ENCODE results near the gene ACOT12.
"Not testable (repeated sequence)": the region's sequence is repeated elsewhere in the genome, so short reads cannot be mapped to it uniquely, and the experiment has no call there.

Gene ACOT12

GRCh38 chr5:81393783-81394718 is at the start of gene ACOT12:
TSS of gene ACOT12 (minus strand) at chr5:81394134. CDS start at chr5:81394114, 20 bp downstream.
- peak; percentile 65 for DNase-seq (ENCODE audit: low read depth, low spot score)

DNA sequence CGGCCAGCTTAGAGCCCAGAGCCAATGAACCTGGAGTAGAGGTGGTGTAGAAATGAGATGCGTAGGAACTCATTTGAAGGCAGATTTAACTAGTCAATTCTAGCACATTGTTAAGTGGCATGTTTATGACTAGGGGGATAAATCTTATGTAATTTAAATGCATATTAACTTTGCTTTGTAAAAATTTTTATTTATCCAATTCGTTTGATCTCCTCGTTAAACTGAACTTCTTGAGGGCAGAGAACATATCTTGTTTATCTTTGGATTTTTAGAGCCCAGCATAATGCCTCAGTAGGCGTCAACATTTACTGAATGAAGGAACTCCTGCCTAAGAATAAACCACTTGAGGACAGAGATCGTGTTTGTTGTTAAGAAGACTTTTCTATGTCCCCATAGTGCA is 41.1 kb upstream of the ACOT12 start:
- DNase-seq (ENCODE audit: low read depth, low spot score), result no peak

GRCh38 chr5:81429985-81430384 is 36.1 kb upstream of the ACOT12 start:
- DNase-seq (ENCODE audit: low read depth, low spot score), result no peak

- no peak for DNase-seq (ENCODE audit: low read depth, low spot score)
These were observed 35.4 kb upstream of the ACOT12 start for GRCh38 chr5:81429363-81429762.

DNA sequence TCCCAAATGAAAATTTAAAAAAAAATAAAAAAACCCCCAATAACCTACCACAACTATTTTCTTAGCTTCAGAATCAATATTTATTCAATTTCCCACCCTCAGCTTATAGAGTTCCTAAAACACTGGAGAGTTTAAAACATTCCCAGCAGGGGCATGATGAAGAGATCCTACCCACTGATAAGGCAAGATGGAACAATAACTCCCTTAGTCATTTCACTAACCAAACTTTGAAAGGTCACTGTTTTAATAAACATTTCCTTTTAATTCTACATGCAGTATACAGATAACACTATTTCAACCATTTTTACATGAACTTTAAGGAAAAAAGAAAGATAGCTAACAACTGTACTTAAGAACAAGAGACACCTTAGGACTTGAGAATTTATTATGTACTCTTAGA is 34.9 kb upstream of the ACOT12 start:
- no peak for DNase-seq (ENCODE audit: low read depth, low spot score)

DNA sequence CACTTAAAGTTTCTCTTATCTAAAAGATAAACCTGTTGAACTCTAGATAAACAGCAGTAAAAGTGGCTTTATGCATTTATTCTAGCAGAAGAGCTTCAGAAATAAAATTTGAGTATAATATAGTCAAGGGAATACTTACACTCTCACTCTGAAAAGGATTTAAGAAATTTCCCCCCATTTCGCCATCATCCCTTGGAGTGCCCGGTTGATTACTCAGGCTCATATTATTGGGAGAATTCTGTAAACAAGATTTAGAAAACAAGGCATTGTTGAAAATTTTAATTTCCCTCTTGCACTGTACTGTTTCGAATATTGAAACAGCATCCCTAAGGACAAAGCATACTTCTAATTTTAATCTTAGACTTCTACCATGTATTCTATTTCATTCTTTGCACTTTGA is 34.5 kb upstream of the ACOT12 start:
- no peak for DNase-seq (ENCODE audit: low read depth, low spot score)

DNA sequence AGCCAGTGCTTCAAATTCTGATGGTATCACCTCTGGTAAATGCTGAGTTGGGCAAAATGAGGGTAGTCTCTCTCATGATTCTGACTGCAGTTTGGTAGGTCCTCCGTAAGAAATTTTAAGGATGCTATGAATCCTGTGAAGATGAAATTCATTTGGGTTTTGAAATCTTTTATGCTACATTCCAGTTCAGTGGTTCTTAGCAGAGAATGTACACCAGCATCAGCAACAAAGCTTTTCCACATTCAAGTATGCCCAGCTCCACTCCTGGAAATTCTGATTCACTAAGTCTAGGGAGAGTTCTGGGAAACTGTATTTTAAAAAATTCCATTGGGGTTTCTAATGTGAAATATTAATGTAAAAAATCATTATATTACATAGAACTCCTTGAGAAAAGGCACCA is 33.6 kb upstream of the ACOT12 start:
- DNase-seq (ENCODE audit: low read depth, low spot score), result no peak

GRCh38 chr5:81426359-81427030 is 32.6 kb upstream of the ACOT12 start:
- DNase-seq (ENCODE audit: low read depth, low spot score), result no peak

- peak; percentile 51 for DNase-seq (ENCODE audit: low read depth, low spot score)
These were observed 31.6 kb upstream of the ACOT12 start for GRCh38 chr5:81425569-81425968.

DNA sequence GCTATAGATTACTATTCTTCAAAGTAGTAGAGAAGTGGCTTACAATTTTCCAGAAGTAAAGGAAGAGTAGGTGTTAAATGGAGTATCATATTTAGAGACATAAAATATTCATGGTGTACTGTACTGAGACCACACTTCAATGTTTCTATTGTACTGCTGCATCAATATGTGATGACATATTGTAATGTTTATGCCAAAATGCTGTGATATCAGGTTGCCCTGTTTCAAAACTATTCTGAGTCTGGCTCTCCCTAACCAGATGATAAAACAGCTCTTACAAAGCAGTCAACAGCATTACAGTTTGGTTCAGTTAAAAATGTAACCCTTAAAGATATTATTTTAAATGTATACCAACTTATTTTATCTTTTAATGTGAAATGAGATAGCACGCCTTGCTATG is 30.8 kb upstream of the ACOT12 start:
- no peak for DNase-seq (ENCODE audit: low read depth, low spot score)

DNA sequence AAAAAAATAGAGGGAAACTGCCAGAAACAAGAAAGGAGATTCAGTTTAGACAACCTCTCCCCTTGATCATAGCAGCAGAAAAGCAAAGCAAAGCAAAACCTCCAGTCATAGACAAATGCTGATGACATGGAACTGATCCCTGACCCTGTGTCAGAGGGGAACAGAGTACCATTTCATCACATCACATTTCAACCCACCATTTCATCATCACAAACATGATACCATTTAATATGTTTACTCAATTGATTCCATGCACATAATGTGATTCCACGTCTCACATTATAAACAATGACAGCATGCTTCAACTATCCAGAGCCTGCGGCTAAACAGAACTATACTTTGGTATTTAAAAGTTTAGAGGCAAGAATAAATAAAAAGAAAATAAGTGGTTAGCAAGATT is 28.7 kb upstream of the ACOT12 start:
- DNase-seq (ENCODE audit: low read depth, low spot score), result peak; percentile 74

DNA sequence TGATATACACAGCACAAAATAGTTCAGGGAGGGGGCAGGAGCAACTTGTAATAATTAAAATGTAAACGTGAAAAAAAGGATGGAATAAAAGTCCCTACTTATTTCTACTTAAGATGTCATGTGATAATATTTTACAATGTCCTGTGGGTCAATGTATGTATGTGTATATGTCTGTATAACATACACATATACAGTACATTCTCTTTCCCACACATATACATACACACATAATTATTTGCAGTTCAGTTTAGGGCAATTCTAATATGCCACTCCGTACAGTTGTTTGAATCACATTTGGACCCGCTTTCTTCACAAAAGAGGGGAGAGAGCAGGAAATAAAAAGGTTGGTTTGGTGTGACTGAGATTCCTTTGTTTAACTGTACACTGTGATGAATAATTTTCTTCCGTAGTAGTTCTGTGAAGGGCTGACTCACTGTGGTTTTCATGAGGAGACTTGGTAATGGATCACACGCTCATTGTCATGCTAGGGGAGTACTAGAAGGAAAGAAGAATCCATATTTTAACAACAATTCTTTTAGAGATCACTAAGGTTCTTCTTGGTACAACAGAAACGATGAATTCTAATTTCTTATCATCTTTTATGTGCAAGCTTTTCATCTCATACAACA is 26.2 kb upstream of the ACOT12 start:
- DNase-seq (ENCODE audit: low read depth, low spot score), result peak; percentile 93

DNA sequence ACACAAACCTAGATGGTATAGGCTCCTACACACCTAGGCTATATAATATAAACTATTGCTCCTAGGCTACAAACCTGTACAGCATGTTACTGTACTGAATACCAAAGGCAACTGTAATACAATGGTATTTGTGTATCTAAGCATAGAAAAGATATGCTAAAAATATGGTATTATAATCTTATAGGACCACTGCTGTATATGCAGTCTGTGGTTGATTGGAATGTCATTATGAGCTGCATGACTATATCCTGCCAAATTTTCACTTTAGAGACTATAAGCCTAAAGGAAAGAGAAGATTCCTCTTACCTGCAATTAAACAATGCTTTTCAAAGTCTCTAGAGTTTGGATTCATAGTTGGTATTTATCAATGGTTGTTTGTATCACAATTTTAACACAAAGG is 24.7 kb upstream of the ACOT12 start:
- DNase-seq (ENCODE audit: low read depth, low spot score), result no peak

DNA sequence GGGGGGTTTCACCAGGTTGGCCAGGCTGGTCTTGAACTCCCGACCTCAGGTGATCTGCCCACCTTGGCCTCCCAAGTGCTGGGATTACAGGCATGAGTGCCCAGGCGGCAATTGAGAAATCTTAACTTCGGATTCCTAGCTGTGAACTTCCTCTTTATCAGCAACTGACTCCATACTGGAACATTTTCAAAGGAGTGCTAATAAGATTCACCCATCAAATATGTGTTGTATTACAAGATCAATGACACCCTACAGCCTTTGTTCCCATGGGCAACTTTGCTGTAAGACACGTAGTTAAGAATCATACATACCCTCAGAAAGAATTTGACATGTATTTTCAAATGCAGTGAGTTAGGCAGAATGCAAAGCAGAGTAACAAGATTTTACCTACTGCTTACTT is 23.1 kb upstream of the ACOT12 start:
- peak; percentile 41 for DNase-seq (ENCODE audit: low read depth, low spot score)

- no peak for DNase-seq (ENCODE audit: low read depth, low spot score)
These were observed 16.0 kb upstream of the ACOT12 start for GRCh38 chr5:81409896-81410295.

- no peak for DNase-seq (ENCODE audit: low read depth, low spot score)
These were observed 15.4 kb upstream of the ACOT12 start for GRCh38 chr5:81409361-81409760.

DNA sequence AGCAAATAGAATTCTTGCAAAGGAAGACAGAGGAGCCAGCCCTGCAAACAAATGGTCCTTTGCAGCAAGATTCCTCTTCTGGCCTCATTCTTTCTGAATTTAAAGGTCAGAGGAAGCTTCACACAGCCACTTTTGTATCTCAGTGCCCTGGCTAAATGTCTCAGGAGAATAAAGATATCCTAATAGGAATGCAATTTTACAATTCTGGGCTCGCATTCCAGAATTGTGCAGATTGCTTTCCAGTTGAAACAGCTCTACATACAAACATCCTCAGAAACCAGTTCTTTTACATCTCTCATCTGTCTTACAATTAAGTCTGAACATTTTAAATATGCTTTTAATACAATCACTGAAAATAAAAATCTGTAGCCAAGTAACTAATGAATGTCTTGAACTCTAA is 14.6 kb upstream of the ACOT12 start:
- no peak for DNase-seq (ENCODE audit: low read depth, low spot score)

GRCh38 chr5:81407811-81408210 is 13.9 kb upstream of the ACOT12 start:
- not testable (repeated sequence) for DNase-seq (ENCODE audit: low read depth, low spot score)

DNA sequence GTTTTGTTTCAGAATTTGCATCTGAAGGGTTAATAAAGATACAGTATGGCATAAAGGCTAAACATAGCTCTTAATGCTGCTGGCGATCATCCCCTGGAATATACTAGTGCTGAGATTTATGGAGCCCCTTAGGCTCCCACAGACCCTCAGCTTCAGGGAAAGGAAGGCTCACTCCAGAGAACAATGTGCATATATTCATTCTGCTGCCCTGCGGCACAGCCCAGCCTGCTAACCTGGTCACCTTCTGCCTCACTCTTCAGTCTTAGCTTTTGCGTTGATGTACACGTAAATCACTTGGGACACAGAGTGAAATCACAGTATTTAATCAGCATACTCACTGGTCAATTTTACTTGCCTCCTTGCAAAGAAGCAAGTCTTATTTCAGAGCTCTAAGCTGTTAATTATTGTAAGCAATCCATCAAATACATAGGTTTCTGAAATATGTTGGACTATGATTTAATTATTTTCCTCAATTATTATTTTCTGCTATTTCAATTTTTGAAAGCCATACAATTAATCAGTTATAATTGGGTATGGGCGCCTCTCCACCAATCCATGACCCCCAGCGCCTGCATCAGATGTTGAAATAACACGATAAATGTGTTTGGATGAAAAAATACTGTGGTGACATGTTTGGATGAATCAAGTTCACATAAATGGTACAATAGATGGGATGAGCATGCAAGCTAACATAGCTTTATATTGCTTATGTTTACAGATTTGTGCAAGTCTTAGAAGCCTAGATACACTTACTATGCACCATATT is 11.4 kb upstream of the ACOT12 start:
- DNase-seq (ENCODE audit: low read depth, low spot score), result no peak

- DNase-seq (ENCODE audit: low read depth, low spot score), result no peak
These were observed 8.4 kb upstream of the ACOT12 start for GRCh38 chr5:81402192-81402930.

GRCh38 chr5:81401266-81401665 is 7.3 kb upstream of the ACOT12 start:
- DNase-seq (ENCODE audit: low read depth, low spot score), result no peak

Data from astrocyte of the hippocampus (primary cell).